SK-N-SH (cell line): ENCODE data around the gene PPP4R3A.

Source experiments
- CTCF ChIP-seq: fragments of 200-600 bp; sonication (generic); IDR thresholded peaks from 2 replicates; pipeline ENCODE4 v1.6.1; 2017; ENCODE audit warnings: antibody characterized with exemption, mild to moderate bottlenecking, moderate library complexity
- JUND ChIP-seq: IDR thresholded peaks from 2 replicates; pipeline ENCODE4 v1.4.0; 2012
- MAX ChIP-seq: IDR thresholded peaks from 2 replicates; pipeline ENCODE4 v1.4.0; 2012; ENCODE audit warnings: low read depth
- MXI1 ChIP-seq: IDR thresholded peaks from 2 replicates; pipeline ENCODE4 v1.6.1; 2012; ENCODE audit warnings: mild to moderate bottlenecking, low read depth, low read length, improper control_type of control experiment
- NFIC ChIP-seq: IDR thresholded peaks from 2 replicates; pipeline ENCODE4 v1.4.0; 2012; ENCODE audit warnings: borderline replicate concordance
- NRF1 ChIP-seq: IDR thresholded peaks from 2 replicates; pipeline ENCODE4 v1.6.1; 2012; ENCODE audit warnings: low read depth, mild to moderate bottlenecking, low read length
- POLR2AphosphoS5 ChIP-seq: IDR thresholded peaks from 2 replicates; pipeline ENCODE4 v1.6.1; 2012; ENCODE audit warnings: low read depth, low read length
- RAD21 ChIP-seq: IDR thresholded peaks from 2 replicates; pipeline ENCODE4 v1.6.1; 2012; ENCODE audit warnings: mild to moderate bottlenecking, low read length
- RFX5 ChIP-seq: IDR thresholded peaks from 2 replicates; pipeline ENCODE4 v1.6.1; 2012; ENCODE audit warnings: mild to moderate bottlenecking, improper control_type of control experiment, low read length
- TAF1 ChIP-seq: IDR thresholded peaks from 2 replicates; pipeline ENCODE4 v1.6.1; 2012; ENCODE audit warnings: low read depth, mild to moderate bottlenecking, low read length, moderate library complexity, borderline replicate concordance
- TCF12 ChIP-seq: IDR thresholded peaks from 2 replicates; pipeline ENCODE4 v1.4.0; 2012
- TEAD4 ChIP-seq: IDR thresholded peaks from 2 replicates; pipeline ENCODE4 v1.4.0; 2012; ENCODE audit warnings: mild to moderate bottlenecking, borderline replicate concordance; ENCODE audit not compliant: insufficient read depth
- YY1 ChIP-seq: IDR thresholded peaks from 2 replicates; pipeline ENCODE4 v1.4.0; 2012; ENCODE audit warnings: low read depth, mild to moderate bottlenecking

- TF ChIP-seq CTCF (no peak), RFX5 (no peak), MXI1 (no peak), TCF12 (no peak), TAF1 (no peak), POLR2AphosphoS5 (no peak), RAD21 (no peak), YY1 (no peak), JUND (no peak), NRF1 (no peak), NFIC (no peak), MAX (no peak), TEAD4 (no peak)
These were observed 43.9 kb downstream of the PPP4R3A start for GRCh38 chr14:91466192-91466591.
